ENCODE data around the gene SEMA3C.

The SEMA3C gene

DNA sequence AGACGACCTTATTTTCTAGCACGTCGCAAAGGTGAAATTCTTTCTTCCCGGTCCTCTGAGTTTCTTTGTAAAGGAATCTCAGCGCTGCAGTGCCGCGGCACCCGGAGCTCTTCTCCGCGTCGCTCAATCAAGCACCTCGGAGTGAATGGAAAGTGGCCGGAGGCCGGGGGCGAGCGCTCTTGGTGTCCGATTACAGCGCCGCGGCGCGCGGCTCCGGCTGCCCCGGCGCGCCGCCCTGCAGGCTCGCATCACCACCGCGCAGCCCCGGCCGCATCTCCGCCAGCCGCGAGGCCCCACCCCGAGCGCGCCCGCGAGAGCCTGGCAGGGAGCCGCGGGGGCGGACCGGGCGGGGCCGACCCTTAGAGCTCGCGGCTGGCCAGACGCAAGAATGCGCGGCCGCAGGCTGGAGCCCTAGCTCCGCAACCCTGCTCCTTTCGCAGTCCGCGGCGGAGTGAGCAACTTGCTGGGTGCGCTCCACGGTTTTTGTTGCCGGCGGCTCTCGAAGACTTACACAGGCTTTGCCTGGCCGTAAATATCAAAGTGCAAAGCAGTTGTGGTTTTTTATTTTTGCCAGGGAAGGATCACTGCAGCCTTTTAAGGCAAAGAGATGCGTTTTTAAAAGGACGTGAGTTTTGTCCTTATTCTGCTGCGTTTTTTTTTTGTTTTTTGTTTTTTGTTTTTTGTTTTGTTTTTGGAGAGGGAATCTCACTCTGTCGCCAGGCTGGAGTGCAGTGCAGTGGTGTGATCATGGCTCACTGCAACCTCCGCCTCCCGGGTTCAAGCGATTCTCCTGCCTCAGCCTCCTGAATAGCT is at the start of gene SEMA3C:
TSS of gene SEMA3C (minus strand) at position 143 of the 813 bp plus-strand sequence. CDS start 2,270 bp downstream, outside the sequence.
- no peak for DNase-seq (ENCODE audit: low read depth in 3 of 3)

DNA sequence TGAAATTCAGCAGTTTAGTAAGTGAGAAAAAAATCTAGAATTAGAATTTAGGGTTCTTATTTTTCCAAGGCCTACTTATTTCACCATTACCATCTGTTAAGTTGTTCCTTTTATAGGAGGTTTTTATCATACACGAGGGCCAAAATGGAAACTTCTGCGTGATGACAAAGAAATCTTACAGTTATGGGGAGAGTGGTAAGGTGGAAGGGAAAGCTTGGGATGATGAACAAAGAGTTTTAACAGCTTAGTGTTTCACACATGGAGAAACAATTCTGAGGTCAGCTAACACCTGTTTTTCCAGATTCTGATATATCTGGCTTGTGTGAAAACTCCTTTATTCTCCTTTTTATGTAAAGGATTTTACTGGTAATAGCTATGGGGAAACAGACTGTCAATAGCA is 49.8 kb upstream of the SEMA3C start:
- DNase-seq (ENCODE audit: low read depth in 3 of 3): no peak

DNA sequence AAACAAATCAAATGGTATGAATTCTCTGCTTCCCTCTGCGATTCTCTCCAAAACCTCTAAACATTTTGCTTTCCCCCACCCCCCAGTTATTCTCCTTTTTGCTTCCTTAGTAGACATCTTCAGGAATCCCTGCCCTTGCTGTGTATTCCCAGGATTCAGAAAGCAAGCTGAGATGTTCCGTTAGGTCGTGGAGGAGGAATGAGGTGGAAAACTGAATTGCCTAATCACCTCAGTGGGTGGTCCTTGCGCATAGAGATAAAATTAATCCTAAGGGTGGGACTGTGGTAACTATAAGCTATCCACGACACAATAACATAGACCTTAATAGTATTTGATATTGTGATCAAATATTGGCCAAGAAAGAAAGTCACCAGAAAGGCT is 49.1 kb upstream of the SEMA3C start:
- DNase-seq (ENCODE audit: low read depth in 3 of 3): no peak

DNA sequence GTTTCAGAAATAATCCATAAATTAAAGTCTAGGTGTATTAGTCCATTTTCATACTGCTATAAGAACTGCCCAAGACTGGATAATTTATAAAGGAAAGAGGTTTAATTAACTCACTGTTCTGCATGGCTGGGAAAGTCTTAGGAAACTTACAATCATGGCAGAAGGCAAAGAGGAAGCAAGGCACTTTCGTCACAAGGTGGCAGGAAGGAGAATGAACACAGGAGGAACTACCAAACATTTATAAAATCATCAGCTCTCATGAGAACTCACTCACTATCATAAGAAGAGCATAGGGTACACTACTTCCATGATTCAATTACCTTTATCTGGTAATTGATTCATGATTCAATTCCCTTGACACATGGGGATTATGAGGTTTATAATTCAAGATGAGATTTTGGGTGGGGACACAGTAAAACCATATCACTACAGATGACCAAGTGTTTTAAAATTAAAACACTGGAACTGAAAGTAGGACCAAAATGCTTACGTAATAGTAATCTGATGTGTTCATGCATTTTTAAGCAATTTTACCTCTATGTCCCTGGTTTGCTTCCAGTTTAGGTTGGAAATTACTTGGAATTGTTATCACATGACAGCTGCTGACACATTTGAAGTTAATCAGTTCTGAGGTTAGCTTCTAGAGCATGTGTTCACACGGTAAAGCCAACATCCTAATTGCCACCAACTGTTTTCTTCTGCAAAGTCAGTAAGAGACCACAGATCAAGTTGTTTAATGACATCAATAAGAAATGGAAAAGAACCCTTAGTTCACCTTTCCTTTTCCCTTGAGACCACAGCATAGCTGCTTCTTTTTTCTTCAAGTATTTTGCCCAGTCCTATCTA is 48.4 kb upstream of the SEMA3C start:
- no peak for DNase-seq (ENCODE audit: low read depth in 3 of 3)

DNA sequence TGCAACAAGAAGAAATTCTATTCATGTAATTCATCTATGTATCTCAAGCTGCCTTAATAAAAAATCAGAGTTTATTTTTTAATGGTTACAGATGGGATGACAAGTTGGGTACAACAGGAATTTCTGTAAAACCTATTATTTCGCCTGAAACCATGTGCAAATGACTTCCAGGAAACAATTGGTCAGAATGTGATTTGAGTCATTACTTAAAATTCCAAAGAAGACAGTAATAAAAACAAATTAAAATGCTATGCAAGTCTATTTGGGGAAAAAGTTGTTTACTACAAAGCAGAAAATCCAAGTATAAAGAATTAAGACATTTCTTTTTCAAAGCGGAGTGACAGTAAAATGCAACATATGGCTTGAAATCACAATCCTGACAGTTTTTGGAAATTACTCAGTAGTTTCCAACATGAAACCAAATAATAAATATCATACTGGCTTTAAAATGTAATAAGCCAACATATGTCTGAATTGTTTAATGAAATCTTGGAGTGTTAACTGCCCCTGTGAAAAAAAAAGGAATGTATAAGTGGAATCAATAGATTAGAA is 41.5 kb upstream of the SEMA3C start:
- DNase-seq (ENCODE audit: low read depth in 3 of 3): no peak

DNA sequence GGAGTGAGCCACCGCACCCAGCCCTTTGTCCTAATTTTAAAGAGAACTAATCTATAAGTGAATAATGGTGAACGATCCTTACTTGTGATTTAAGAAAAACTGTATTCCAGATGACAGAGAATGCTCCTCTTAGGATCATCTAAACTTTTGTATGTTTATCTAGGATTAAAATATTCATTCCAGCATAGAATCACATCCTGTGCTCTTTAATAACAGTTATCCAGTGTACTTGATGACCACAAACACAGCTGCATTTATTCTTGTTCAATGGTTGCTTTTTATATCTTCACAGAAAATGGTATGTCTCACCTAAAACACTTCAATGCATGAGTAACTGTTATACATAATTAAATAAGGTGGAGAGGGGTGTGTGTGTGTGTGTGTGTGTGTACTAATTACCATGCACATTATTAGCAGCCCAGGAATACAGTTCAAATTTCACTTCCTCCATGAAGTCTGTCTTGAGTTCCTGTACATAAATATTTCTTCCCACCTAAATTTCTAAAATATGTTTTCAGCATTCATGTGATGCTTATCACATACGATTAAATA is 38.5 kb upstream of the SEMA3C start:
- no peak for DNase-seq (ENCODE audit: low read depth in 3 of 3)

DNA sequence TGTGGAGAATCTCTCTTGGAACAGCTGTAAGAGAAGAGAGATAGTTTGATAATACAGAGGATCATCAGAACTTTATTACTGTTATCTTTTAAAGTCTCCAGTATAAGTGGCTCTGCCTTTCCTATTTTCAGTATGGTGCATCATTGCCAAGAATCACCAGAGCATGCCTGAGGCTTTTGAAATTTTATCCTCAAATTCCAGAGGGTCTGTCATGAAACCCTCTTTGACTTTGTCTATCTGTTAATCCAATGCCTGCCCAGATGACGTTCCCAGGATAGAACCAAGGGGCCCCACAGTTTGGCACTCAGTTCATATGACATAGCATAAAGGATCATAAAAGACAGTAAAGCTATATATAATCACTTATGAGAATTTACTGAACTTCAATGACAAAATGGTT is 35.3 kb upstream of the SEMA3C start:
- no peak for DNase-seq (ENCODE audit: low read depth in 3 of 3)

DNA sequence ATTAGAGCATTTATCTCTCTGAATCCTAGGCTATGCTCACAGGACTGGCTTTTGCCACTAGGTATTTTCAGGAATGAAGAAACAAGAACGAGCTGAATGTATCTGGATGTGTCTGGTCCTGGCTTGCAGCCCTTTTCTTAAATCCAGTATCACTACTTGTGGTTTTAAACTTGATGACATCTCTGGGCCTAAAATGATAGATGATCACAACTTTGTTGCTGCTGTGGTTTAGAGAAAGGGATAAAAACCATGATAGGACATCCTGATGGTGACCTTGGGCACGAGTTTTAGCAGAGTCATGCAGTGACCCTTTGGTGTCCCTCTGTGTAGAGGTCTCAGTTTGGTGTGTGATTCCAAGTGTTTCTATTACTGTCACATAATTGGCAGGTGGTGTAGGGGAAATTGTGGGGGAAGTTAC is 31.7 kb upstream of the SEMA3C start:
- no peak for DNase-seq (ENCODE audit: low read depth in 3 of 3)

DNA sequence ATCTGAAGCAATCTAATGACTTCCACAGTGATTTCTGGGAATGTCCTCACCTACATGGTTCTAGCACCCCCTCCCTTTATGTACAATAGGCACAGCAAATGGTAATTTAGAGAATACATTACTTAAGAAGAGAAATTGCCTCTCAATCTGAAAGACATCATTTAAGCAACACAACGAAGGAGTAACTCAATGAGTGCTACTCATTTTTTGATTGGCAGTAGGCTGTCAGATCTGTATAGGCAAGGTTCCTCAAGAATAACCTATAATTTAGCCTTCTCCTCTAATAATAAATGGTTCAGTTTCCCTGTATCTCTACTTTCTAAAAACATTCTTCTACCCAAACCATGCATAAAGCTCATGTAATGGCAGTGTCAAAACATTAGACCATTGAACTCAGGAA is 30.6 kb upstream of the SEMA3C start:
- DNase-seq (ENCODE audit: low read depth in 3 of 3): no peak

DNA sequence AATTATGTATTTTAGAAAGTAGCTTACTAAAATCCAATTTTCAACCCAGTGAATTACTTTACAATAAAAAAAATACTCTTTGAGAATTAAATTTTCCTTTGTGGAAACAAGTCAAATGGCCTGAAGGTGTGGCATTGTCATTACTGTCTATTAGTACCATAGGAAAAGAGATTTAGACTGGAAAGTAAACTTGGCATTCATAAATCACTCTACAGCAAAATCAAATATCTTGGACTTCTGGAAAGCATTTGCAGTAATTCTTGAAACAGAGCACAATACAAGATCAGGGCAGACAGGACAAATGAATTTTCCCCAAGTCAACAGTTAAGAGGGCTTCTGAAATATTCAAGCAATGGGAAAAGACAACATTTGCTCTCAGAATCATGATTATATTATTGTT is 28.0 kb upstream of the SEMA3C start:
- no peak for DNase-seq (ENCODE audit: low read depth in 3 of 3)

DNA sequence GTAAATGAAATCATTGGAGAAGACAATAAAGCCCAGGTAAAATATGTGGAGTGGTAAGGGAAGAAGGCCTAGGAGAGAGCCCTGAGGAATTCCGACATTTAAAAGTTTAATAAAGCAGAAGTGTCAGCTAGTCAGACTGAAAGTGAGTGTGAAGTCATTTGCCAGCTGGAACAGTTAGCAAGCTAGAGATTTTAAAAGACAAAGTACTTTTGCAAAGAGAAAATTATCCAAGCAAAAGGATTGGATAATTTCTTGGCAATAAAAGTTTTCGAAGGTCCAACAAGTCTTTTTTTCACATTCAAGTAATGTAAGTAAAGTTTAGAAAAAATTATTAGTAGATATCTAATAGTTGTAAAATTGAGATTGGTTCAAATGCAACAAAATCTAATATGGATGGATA is 27.1 kb upstream of the SEMA3C start:
- DNase-seq (ENCODE audit: low read depth in 3 of 3): no peak

DNA sequence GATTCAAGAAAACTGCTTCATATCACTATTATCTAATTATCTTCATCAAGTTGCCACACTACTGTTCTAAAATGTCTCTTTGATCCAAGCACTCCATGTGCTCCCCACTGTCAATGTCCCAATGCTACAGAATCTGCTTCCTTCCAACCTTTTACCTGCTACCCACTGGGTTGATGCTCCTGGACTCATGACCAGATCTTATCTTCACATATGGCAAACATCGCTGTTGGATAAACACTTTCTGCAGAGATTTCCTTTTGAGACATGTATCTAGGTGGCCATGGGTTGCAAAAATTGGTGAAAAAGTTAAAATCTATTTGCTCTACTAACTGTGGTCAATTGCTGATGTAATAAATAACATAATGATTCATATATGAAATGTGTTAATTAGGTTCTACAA is 24.5 kb upstream of the SEMA3C start:
- DNase-seq (ENCODE audit: low read depth in 3 of 3): no peak

DNA sequence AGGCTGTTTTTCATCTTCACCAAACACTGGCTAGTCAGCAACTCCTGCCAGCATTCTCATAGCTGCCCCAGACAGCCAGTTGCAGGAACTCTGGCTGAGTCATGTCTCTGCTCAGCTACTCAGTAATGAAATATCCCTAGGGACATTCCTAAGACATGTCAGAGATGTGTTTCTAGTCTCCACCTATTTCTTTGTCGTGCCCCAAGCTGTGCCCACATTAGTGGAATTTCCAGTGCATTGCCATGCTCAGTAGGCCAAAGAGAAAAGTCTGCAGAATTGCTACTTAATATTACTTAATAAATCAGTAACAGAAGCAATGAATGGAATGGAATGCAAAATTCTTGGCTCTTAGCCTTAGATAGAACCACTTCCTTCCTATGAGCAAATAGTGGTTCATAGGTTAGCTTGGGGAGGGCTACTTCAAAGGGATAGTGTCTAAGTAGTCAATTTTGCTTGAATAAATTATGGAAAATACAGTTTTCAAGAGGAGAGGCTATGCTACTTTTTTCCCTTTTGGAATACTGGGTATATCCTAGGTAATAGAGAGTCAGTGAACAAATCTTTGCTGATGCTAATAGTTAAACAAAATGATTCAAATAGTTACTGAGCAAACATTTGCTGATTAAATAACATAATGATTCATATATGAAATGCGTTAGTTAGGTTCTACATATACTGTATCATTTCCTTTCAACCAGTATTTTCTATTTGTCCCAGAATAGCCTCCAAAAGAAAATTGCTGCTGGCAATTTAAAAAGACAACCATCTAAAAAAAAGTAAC is 23.6 kb upstream of the SEMA3C start:
- DNase-seq (ENCODE audit: low read depth in 3 of 3): no peak

DNA sequence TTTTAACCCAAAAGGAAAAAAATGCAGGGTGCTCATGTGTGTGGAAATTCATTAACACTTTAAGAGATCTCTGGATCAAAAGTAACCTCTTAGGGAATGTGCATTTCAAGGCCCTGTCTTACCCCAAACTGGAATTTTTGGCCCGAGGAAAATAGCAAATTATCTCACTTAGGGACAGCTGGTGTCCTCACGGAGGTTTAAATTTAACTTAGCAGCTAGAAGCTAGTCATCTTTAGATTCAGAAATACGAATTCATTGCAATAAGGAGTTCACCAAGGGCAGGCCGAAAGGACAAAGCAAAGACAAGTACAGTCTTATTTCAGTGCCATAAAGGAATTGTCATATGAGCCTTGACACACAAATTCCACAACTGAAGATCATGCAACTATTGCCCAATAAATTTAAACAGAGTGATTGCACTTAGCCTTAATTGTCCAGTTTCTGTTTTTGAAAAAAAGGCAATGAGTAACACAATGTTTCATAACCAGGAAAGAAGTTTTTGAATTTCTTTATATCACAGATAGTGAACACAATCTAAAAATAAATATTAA is 22.4 kb upstream of the SEMA3C start:
- DNase-seq (ENCODE audit: low read depth in 3 of 3): no peak

DNA sequence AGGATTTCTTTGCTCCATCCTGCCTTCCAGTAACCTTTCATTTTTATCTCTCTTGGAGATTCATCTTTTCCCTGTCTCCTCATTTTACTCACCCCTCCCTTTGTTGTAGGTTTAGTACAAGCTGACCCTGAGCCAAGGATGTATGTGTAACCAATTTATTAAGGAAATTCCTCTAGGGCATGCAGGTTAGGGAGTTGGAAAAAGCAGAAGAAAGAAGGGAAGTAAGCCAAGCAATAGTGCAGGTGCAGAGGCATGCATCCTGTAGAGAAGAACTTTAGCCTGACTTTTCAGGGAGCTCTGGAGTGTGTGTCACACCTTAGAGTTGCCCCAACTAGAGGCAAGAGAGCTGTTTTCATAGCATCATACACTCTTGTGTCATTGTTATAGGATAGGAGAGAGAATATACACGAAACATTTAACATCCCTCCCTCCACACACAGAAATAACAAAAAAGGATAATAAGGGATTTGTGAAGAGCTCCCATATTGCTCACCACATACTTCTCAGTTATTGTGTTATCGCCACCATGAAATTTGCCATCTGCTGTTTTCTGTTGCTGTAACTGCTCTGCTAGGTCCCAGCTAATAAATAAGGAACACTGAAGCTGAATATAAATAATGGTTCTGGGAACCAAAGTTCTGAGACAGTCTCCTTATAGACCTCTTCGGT is 21.8 kb upstream of the SEMA3C start:
- no peak for DNase-seq (ENCODE audit: low read depth in 3 of 3)

DNA sequence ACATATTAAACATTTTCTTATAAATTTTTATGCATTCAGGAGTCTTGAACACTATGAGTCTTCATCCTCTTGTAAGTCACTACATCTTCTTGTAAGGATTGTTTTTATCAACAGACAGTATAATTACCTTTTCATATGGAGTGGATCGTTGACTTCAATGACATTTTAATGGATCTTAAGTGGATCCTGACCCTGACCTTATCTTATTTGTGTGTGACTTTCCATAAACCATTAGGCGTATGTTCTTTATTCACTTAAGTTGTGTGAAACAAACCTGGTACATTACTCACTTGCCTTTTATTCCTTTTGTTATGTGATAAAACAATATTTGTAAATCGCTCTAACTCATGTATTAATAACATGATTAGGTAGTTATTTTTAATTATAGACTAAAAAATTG is 18.5 kb upstream of the SEMA3C start:
- no peak for DNase-seq (ENCODE audit: low read depth in 3 of 3)

DNA sequence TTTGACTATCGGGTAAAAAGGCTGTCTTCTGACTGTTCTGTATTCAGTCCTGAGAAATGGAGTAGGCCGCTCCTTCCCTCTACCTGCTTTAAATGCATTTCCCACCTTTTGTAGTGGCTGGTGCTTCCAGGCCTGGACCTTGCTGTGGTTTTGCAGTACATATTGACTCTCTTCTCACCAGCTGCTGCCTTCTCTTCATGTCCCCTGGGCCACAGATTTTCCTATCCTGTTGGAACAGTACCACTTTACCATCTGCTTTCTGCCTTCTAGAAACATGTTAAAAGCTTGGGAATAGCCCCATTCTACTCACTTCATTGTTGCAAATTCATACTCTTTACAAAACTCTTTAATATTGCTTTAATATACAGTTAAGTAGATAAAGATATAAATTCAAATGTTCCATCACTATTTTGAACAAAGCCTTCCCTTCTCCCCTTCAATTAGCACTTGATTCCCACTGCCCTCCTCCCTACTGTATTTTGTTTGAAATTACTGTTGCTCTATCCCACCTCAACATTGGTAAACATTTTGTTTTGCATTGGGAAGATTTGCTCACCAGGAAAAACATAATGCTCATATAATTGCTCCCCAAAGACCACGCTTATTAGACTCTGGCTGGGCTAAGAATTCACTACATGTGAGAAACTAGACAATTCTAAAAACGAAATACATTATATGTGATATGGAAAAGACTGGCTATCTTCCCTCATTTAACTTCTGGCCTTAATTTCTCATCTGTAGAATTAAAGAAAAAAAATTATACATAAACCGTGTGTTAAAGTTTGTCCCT is 17.3 kb upstream of the SEMA3C start:
- DNase-seq (ENCODE audit: low read depth in 3 of 3): no peak

DNA sequence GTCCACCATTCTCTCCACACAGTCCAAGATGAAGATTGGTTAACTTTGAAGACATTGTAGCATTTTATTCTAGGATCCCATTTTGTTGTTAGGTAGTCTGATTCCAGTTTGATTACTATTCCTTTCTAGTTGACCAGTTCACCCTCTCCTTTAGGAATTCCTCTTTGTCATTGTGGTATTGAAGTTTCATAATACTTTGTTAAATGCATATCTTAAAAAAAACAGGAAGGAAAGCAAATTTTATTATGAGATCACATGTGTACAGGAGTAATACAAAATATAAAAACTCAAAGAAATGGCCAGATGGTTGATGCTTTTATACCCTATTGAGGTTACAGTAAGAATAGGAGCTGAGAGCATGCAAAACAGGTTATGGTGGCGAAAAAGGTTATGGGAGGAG is 15.5 kb upstream of the SEMA3C start:
- DNase-seq (ENCODE audit: low read depth in 3 of 3): no peak

DNA sequence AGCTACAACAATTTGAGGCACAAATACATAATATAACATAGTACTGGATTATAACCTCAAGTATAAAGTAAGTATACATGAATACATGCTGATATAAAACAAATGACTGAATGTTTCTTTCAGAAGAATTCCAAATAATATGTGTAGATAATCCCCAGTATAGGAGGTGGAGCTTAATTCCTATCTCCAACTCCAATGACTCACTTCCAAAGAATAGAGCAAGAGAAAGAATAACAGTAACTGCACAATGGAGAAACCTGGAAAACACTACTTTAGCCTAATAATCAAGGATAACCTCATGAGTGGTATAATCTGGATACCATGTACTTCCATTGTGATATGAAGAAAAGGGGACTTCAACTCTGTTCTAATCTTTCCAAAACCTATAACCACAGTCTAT is 13.7 kb upstream of the SEMA3C start:
- no peak for DNase-seq (ENCODE audit: low read depth in 3 of 3)

DNA sequence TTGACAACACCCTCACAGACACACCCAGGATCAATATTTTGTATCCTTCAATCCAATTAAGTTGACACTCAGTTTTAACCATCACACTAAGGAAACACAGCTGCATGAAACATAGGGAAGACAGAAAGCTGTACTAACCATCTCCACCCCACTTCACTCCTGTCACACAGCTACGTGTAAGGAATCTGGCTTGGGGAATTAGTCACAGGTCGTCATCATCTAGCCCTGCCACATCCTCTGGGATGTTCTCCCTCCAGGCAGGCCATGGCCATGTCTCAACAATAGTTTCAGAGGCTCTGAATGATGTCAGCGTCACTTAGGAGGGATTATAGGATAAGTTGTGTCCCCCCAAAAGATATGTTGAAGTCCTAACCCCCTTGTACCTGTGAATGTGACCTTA is 10.8 kb upstream of the SEMA3C start:
- DNase-seq (ENCODE audit: low read depth in 3 of 3): no peak
